ENCODE measurements around the gene CTBS. TPM values are rescaled to one million over a fixed set of nuclear protein-coding genes. Genes with fewer than 3 reads are reported as not detected.
A peak's percentile ranks its signal among the peaks of the same experiment; 100 is the strongest.

CTBS gene
- total and polyA plus RNA-seq, 2 of the 4 experiments (the other 2 are of a cell fraction): 5.9 to 12.4 TPM

- ChIA-PET CTCF (interaction anchor here (0.7 kb wide), 1 partner anchor 103 kb away, joined by 3 read pairs; no protein-coding TSS in a partner anchor), POLR2A (ENCODE audit: unreplicated experiment) (interaction anchor here (0.6 to 1.5 kb wide), 3 partner anchors 15 to 67 kb away, joined by 3 to 5 read pairs (median 4); partner anchors contain the start of gene CTBS)
- Histone ChIP-seq H3K18ac (ENCODE audit: low read depth, low read length) (peak overlapping the region; percentile 19; the same call in 1 of the 2 replicates), H3K23ac (ENCODE audit: low read depth, low read length) (peak overlapping the region; percentile 92), H2AK9ac (replicated peaks; ENCODE audit: low read depth, low read length, poor library complexity) (peak overlapping the region; percentile 86), H3K4me2 (ENCODE audit: low read depth, low read length) (peak overlapping the region; percentile 99), H3K9me3 (ENCODE audit: control insufficient read depth, insufficient read depth, low read length) (no peaks in the 10 kb centered on the region), H2BK20ac (ENCODE audit: low read depth, low read length) (no peak overlapping the region), H3K9me1 (ENCODE audit: insufficient read depth, low read length) (no peaks in the 10 kb centered on the region; the same call in 1 of the 2 replicates), H3K56ac (ENCODE audit: extremely low read depth, insufficient read depth, low read length) (peak overlapping the region; percentile 96), H3K36me3 (ENCODE audit: control insufficient read depth, insufficient read depth, low read length) (no peaks in the 10 kb centered on the region), H4K20me1 (ENCODE audit: insufficient read depth, low read length) (peaks cover 34% of the 10 kb centered on the region), H4K5ac (ENCODE audit: low read depth, low read length) (no peak overlapping the region), H2AK5ac (ENCODE audit: low read depth, low read length) (no peak overlapping the region), H2BK15ac (ENCODE audit: low read depth, low read length) (no peak overlapping the region; the same call in 1 of the 3 replicates), H2AFZ (replicated peaks; ENCODE audit: low read length, poor library complexity) (peak overlapping the region; percentile 87), H4K91ac (ENCODE audit: insufficient read depth, low read depth, low read length) (peak overlapping the region; percentile 91; the same call in 1 of the 2 replicates), H2BK120ac (ENCODE audit: low read depth, low read length) (peak overlapping the region; percentile 94), H4K8ac (ENCODE audit: low read depth in 2 of 2, low read length in 2 of 2) (peak overlapping the region; percentile 32 to 93), H3K4me3 (ENCODE audit: insufficient read depth, low read depth, low read length) (peak overlapping the region; percentile 92), H3K14ac (replicated peaks; ENCODE audit: low read depth, low read length) (peak overlapping the region; percentile 85), H3K9ac (ENCODE audit: low read depth, low read length) (peak overlapping the region; percentile 74), H3K4me1 (ENCODE audit: control insufficient read depth, insufficient read depth, low read length) (peaks cover 6% of the 10 kb centered on the region; the same call in 1 of the 2 replicates), H3K79me1 (ENCODE audit: low read depth in 1 of 2, low read length in 2 of 2) (peaks cover 5 to 24% of the 10 kb centered on the region in 2 experiments; a peak in 3 of 4 replicates), H2BK5ac (ENCODE audit: low read depth, low read length, poor library complexity, severe bottlenecking) (peak overlapping the region; percentile 66), H3K27ac (ENCODE audit: insufficient read depth, low read length) (peak overlapping the region; percentile 85), H3K4ac (ENCODE audit: low read depth, low read length) (peak overlapping the region; percentile 97), H3K27me3 (ENCODE audit: control insufficient read depth, insufficient read depth, low read length) (no peaks in the 10 kb centered on the region)
- WGBS, 2 experiments (ENCODE audit: extremely low coverage in 2 of 2, insufficient read length in 1 of 2): no CpG with 5 or more reads among the region's 26 CpGs
- TF ChIP-seq CEBPB (IDR thresholded peaks at IDR 0.05; ENCODE audit: low read depth, low read length): no peak
- TF ChIP-seq RAD21 (IDR thresholded peaks at IDR 0.05; ENCODE audit: low read length): peak; percentile 6; the same call in 1 of the 2 replicates
- no TSS peak for BruUV-seq (replicated peaks)
- dilution Hi-C loops (cut with HindIII; ENCODE audit: low sequenced_read_pairs, unreplicated experiment) (no loop called here), intact Hi-C loops (cut with micrococcal nuclease) (loop anchor here (1.0 to 5.0 kb wide), 4 partner anchors 67 to 365 kb away; partner anchors contain the start of genes CTBS and PRKACB), in situ Hi-C loops (cut with MboI; ENCODE audit: low sequenced_read_pairs) (no loop called here)
- no peak for DNase-seq
- no peak for ATAC-seq (ENCODE audit: low read depth)
These were observed 67.3 kb downstream of the CTBS start for GRCh38 chr1:84506729-84507453.
